Measurements from ENCODE around the gene SETD7. TPM values are rescaled to one million over a fixed set of nuclear protein-coding genes. Genes with fewer than 3 reads are reported as not detected.

The SETD7 gene
- total and polyA plus RNA-seq, 2 donors (not counting 3 experiments of a cell fraction or from before 2014, with no cell fraction given): 18.8 to 39.9 TPM

DNA sequence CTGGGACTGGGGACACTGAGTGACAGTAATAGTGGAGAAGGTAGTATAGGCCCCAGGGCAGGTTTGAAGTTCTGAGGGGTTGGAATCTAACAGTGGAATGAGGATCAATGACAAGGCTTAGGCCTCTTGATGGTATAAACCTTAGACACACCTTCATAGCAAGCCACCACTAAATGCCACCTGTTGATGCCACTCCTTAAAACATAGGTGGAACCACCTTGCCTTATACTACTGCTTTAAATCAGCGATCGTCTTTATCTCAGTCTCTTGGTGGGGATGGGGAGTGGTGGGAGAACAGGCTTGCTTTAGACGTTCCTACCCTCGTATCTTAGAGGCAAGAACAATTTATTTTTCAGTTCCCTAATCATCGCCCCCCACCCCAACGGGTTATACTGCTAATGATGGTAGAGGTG lies 100.9 kb downstream of the SETD7 start:
- FAIRE-seq: no peak
- POLR2A ChIA-PET: no interaction called here
- Histone ChIP-seq H3K4me3 (replicated peaks in 1 of 3; ENCODE audit: insufficient read depth in 1 of 3, low read depth in 1 of 3, low read length in 3 of 3) (peak overlapping the region; percentile 91 to 99 (median 97)), H2AFZ (ENCODE audit: low read depth, low read length) (no peak overlapping the region), H3K4me1 (ENCODE audit: control insufficient read depth, extremely low read depth, insufficient read depth, low read length) (peaks cover 49% of the 10 kb centered on the region), H3K36me3 (ENCODE audit: control insufficient read depth in 2 of 2, extremely low read depth in 1 of 2, insufficient read depth in 2 of 2, low read length in 2 of 2) (no peaks in the 10 kb centered on the region), H3K4me2 (ENCODE audit: insufficient read depth, low read length) (peak overlapping the region; percentile 97), H3K9me1 (replicated peaks; ENCODE audit: control insufficient read depth, extremely low read depth, insufficient read depth, low read length) (no peaks in the 10 kb centered on the region), H4K20me1 (replicated peaks; ENCODE audit: control insufficient read depth, extremely low read depth, insufficient read depth, low read length) (peaks cover 3% of the 10 kb centered on the region), H3K27ac (ENCODE audit: insufficient read depth, low read depth, low read length) (peak overlapping the region; percentile 12), H3K9ac (replicated peaks; ENCODE audit: extremely low read depth, insufficient read depth, low read length) (peak overlapping the region; percentile 96), H3K79me2 (ENCODE audit: control insufficient read depth, insufficient read depth, low read length) (peaks cover 61% of the 10 kb centered on the region), H3K9me3 (replicated peaks; ENCODE audit: control insufficient read depth, insufficient read depth, low read length) (no peaks in the 10 kb centered on the region), H3K27me3 (ENCODE audit: control insufficient read depth in 2 of 2, insufficient read depth in 2 of 2, low read length in 2 of 2) (no peaks in the 10 kb centered on the region)
- dilution Hi-C loops (cut with MboI; ENCODE audit: extremely low pct_ligation_motif_present, low sequenced_read_pairs): no loop called here
- CTCF ChIA-PET: interaction anchor here (0.8 to 2.1 kb wide), 5 partner anchors 36 to 424 kb away, joined by 3 to 10 read pairs (median 4); no protein-coding TSS in a partner anchor
- intact Hi-C loops (cut with micrococcal nuclease): loop anchor here (2.0 kb wide), 1 partner anchor 76 kb away; no protein-coding TSS in a partner anchor
- no TSS peak for BruUV-seq (replicated peaks)
- no peak for TF ChIP-seq GATA2 (IDR thresholded peaks at IDR 0.05; ENCODE audit: insufficient read depth, insufficient read length, low read depth, low read length)
- TF ChIP-seq POLR2A (IDR thresholded peaks at IDR 0.05; ENCODE audit: low read depth, low read length): no peak
- TF ChIP-seq FOS (IDR thresholded peaks at IDR 0.05; ENCODE audit: borderline replicate concordance, insufficient read depth, low read length): no peak
- TF ChIP-seq POLR2AphosphoS5 (IDR thresholded peaks at IDR 0.05; ENCODE audit: insufficient read depth, low read depth, low read length): no peak
- TF ChIP-seq, protein P1, sequence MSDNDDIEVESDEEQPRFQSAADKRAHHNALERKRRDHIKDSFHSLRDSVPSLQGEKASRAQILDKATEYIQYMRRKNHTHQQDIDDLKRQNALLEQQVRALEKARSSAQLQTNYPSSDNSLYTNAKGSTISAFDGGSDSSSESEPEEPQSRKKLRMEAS (IDR thresholded peaks at IDR 0.05; ENCODE audit: insufficient read depth, insufficient read length): no peak
- TF ChIP-seq EZH2 (IDR thresholded peaks at IDR 0.05; ENCODE audit: borderline replicate concordance, low read depth, low read length, severe bottlenecking): no peak
- TF ChIP-seq JUN (IDR thresholded peaks at IDR 0.05; ENCODE audit: borderline replicate concordance, insufficient read depth, insufficient read length, low read depth): no peak
- no peak for TF ChIP-seq MYC (IDR thresholded peaks at IDR 0.05; ENCODE audit: low read depth, low read length)
- TF ChIP-seq, protein P2, sequence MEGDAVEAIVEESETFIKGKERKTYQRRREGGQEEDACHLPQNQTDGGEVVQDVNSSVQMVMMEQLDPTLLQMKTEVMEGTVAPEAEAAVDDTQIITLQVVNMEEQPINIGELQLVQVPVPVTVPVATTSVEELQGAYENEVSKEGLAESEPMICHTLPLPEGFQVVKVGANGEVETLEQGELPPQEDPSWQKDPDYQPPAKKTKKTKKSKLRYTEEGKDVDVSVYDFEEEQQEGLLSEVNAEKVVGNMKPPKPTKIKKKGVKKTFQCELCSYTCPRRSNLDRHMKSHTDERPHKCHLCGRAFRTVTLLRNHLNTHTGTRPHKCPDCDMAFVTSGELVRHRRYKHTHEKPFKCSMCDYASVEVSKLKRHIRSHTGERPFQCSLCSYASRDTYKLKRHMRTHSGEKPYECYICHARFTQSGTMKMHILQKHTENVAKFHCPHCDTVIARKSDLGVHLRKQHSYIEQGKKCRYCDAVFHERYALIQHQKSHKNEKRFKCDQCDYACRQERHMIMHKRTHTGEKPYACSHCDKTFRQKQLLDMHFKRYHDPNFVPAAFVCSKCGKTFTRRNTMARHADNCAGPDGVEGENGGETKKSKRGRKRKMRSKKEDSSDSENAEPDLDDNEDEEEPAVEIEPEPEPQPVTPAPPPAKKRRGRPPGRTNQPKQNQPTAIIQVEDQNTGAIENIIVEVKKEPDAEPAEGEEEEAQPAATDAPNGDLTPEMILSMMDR (IDR thresholded peaks at IDR 0.05; ENCODE audit: extremely low read depth in 1 of 2, insufficient read depth in 1 of 2, low read depth in 1 of 2, low read length in 2 of 2): no peak
- DNase-seq (ENCODE audit: low read depth, low spot score): peak; percentile 25

All from endothelial cell of umbilical vein (primary cell).